PC-3 (cell line): ENCODE measurements around the gene KCNG2. TPM values are rescaled to one million over a fixed set of nuclear protein-coding genes. Genes with fewer than 3 reads are reported as not detected.

Experiments used
- ATAC-seq: fragments of 200-7000 bp; cut with Tn5 transposase; 2 replicates; pipeline ENCODE4 v1.9.1; 2020; ENCODE audit warnings: mild to moderate bottlenecking, moderate library complexity
- BruUV-seq: library from RNA; stranded (reverse); fragments of 400-500 nt; replicated peaks from 2 replicates; lab custom pipeline; 2021; lab: Mats Ljungman, UMichigan
- CTCF ChIA-PET: fragments of 300-600 bp; sonication (Branson Sonifier 250); formaldehyde crosslinking; loops from one replicate; lab custom pipeline; 2022; ENCODE audit warnings: antibody characterized with exemption; lab: Charles Lee
- POLR2A ChIA-PET: fragments of 300-600 bp; sonication (Branson Sonifier 250); formaldehyde crosslinking; loops from one replicate; lab custom pipeline; 2022; ENCODE audit warnings: antibody characterized with exemption; ENCODE audit not compliant: unreplicated experiment; lab: Charles Lee
- DNase-seq: peaks from one replicate; pipeline ENCODE4 v3.0.0-alpha.2; 2015
- H2AFZ ChIP-seq: fragments of 300-600 bp; sonication (generic); 2 replicates; pipeline ENCODE4 v1.6.0; 2016; ENCODE audit warnings: antibody characterized with exemption, low read length
- H3F3A ChIP-seq: fragments of 300-600 bp; sonication (generic); one replicate; pipeline ENCODE4 v1.6.0; 2017; ENCODE audit warnings: antibody characterized with exemption, low read length, control low read depth, mild to moderate bottlenecking; ENCODE audit not compliant: unreplicated experiment
- H3K27ac ChIP-seq: fragments of 300-600 bp; sonication (generic); 2 replicates; pipeline ENCODE4 v1.5.1; 2016; ENCODE audit warnings: mild to moderate bottlenecking, low read length
- H3K27me3 ChIP-seq: fragments of 300-600 bp; sonication (generic); 2 replicates; pipeline ENCODE4 v1.6.1; 2016; ENCODE audit warnings: low read length, mixed read lengths
- H3K36me3 ChIP-seq: fragments of 300-600 bp; sonication (generic); 2 replicates; pipeline ENCODE4 v1.6.1; 2016; ENCODE audit warnings: low read depth, mixed run types, low read length, mixed read lengths
- H3K4me1 ChIP-seq: fragments of 300-600 bp; sonication (generic); 2 replicates; pipeline ENCODE4 v1.5.1; 2016; ENCODE audit warnings: low read length; ENCODE audit not compliant: insufficient read depth
- H3K4me2 ChIP-seq: fragments of 300-600 bp; sonication (generic); 2 replicates; pipeline ENCODE4 v1.6.0; 2016; ENCODE audit warnings: low read length
- H3K4me3 ChIP-seq: fragments of 300-600 bp; sonication (generic); 2 replicates; pipeline ENCODE4 v1.5.1; 2016; ENCODE audit warnings: mild to moderate bottlenecking, low read length, mixed read lengths
- H3K79me2 ChIP-seq: fragments of 300-600 bp; sonication (generic); 2 replicates; pipeline ENCODE4 v1.6.1; 2017; ENCODE audit warnings: low read length, mixed read lengths
- H3K9ac ChIP-seq: fragments of 300-600 bp; sonication (generic); 2 replicates; pipeline ENCODE4 v1.6.0; 2016; ENCODE audit warnings: mild to moderate bottlenecking, low read length
- H3K9me2 ChIP-seq: fragments of 300-600 bp; sonication (generic); replicated peaks from 2 replicates; pipeline ENCODE4 v1.6.1; 2016; ENCODE audit warnings: mixed run types, low read length, mixed read lengths
- H3K9me3 ChIP-seq: fragments of 300-600 bp; sonication (generic); 2 replicates; pipeline ENCODE4 v1.6.1; 2016; ENCODE audit warnings: low read length, mixed read lengths
- H4K20me1 ChIP-seq: fragments of 300-600 bp; sonication (generic); 2 replicates; pipeline ENCODE4 v1.6.1; 2016; ENCODE audit warnings: low read length, mixed read lengths
- CTCF ChIP-seq: fragments of 300-600 bp; sonication (generic); conservative IDR thresholded peaks from 2 replicates; pipeline ENCODE4 v1.5.1; 2017; ENCODE audit warnings: antibody characterized with exemption, low read depth, mild to moderate bottlenecking, low read length
- EZH2 ChIP-seq: fragments of 300-600 bp; sonication (generic); IDR thresholded peaks from one replicate; pipeline ENCODE4 v1.6.1; 2017; ENCODE audit warnings: antibody characterized with exemption, mild to moderate bottlenecking, low read length; ENCODE audit not compliant: unreplicated experiment
- EZH2phosphoT487 ChIP-seq: fragments of 300-600 bp; sonication (generic); IDR thresholded peaks from 2 replicates; pipeline ENCODE4 v1.6.1; 2018; ENCODE audit warnings: mild to moderate bottlenecking, antibody characterized with exemption, low read length, borderline replicate concordance
- intact Hi-C: fragments of 100-400 bp; cut with micrococcal nuclease; formaldehyde crosslinking; loops from 2 replicates; pipeline ENCODE4 v1.9.0; 2023
- total RNA-seq: library from RNA; depleted of rRNA; stranded (reverse); fragments of >200 nt; gene quantifications from 2 replicates; pipeline ENCODE4 v1.2.3, GENCODE V29; 2014

Gene KCNG2
- total RNA-seq, 1 experiment from 2014 or later, result not detected

- no TSS peak for BruUV-seq
- POLR2A ChIA-PET, result no interaction called here
- H4K20me1 ChIP-seq, result no peaks in the 10 kb centered on the region
These were observed 133.7 kb downstream of the KCNG2 start for GRCh38 chr18:79931475-79931874.

GRCh38 chr18:79932907-79933306 is 135.2 kb downstream of the KCNG2 start:
- Histone ChIP-seq H3K36me3 (peaks cover 50% of the 10 kb centered on the region), H4K20me1 (no peaks in the 10 kb centered on the region), H3K79me2 (peaks cover 59% of the 10 kb centered on the region), H3K4me2 (no peak overlapping the region), H3K4me3 (no peak overlapping the region), H3K4me1 (no peaks in the 10 kb centered on the region), H2AFZ (no peak overlapping the region), H3K9me3 (peaks cover 19% of the 10 kb centered on the region), H3K27ac (no peak overlapping the region), H3K9me2 (no peaks in the 10 kb centered on the region), H3K9ac (no peak overlapping the region), H3F3A (no peaks in the 10 kb centered on the region), H3K27me3 (no peaks in the 10 kb centered on the region)
- TF ChIP-seq EZH2 (no peak), CTCF (no peak), EZH2phosphoT487 (no peak)
- ChIA-PET POLR2A (no interaction called here), CTCF (no interaction called here)
- BruUV-seq, result no TSS peak
- intact Hi-C loops, result loop anchor here (5.0 to 10.0 kb wide), 2 partner anchors 52 to 214 kb away; partner anchors contain the start of gene TXNL4A
- no peak for ATAC-seq
- no peak for DNase-seq

More at GRCh38 chr18:79931475-79931874, 133.7 kb downstream of the KCNG2 start:
- intact Hi-C loops, result loop anchor here (5.0 to 10.0 kb wide), 2 partner anchors 53 to 216 kb away; partner anchors contain the start of gene TXNL4A
- Histone ChIP-seq H3K4me1 (no peaks in the 10 kb centered on the region), H3K9me2 (no peaks in the 10 kb centered on the region), H3K36me3 (peaks cover 50% of the 10 kb centered on the region), H3K4me3 (no peak overlapping the region), H3K9ac (no peak overlapping the region), H3K27ac (no peak overlapping the region), H3K27me3 (no peaks in the 10 kb centered on the region), H3K79me2 (peaks cover 45% of the 10 kb centered on the region), H3F3A (no peaks in the 10 kb centered on the region), H2AFZ (no peak overlapping the region), H3K4me2 (no peak overlapping the region), H3K9me3 (peaks cover 19% of the 10 kb centered on the region)
- CTCF ChIA-PET, result no interaction called here
- TF ChIP-seq EZH2 (no peak), EZH2phosphoT487 (no peak), CTCF (no peak)
- DNase-seq (no peak), ATAC-seq (no peak)

GRCh38 chr18:79933765-79934164 is 136.0 kb downstream of the KCNG2 start:
- no peak overlapping the region for H3K27ac ChIP-seq
- H3K9ac ChIP-seq, result no peak overlapping the region
- H3K9me2 ChIP-seq, result no peaks in the 10 kb centered on the region
- H3K27me3 ChIP-seq, result no peaks in the 10 kb centered on the region
- peak; percentile 61 for TF ChIP-seq CTCF
- TF ChIP-seq EZH2phosphoT487, result no peak
- peak; percentile 98 for ATAC-seq
- no peak overlapping the region for H3K4me3 ChIP-seq
- no peak overlapping the region for H2AFZ ChIP-seq
- H3K9me3 ChIP-seq, result peaks cover 19% of the 10 kb centered on the region
- H3K79me2 ChIP-seq, result peaks cover 61% of the 10 kb centered on the region
- ChIA-PET POLR2A (no interaction called here), CTCF (interaction anchor here (0.7 to 1.1 kb wide), 4 partner anchors 28 to 322 kb away, joined by 3 to 10 read pairs (median 3); no protein-coding TSS in a partner anchor)
- no peaks in the 10 kb centered on the region for H4K20me1 ChIP-seq
- no peak overlapping the region for H3K4me2 ChIP-seq
- intact Hi-C loops, result loop anchor here (2.0 to 10.0 kb wide), 4 partner anchors 27 to 214 kb away; partner anchors contain the start of gene TXNL4A
- peak; percentile 71 for DNase-seq
- BruUV-seq, result no TSS peak
- peaks cover 50% of the 10 kb centered on the region for H3K36me3 ChIP-seq
- no peaks in the 10 kb centered on the region for H3K4me1 ChIP-seq
- no peaks in the 10 kb centered on the region for H3F3A ChIP-seq
